GM19463 (cell line): ENCODE data around the gene PNMA6F.
"Not testable (repeated sequence)": the region's sequence is repeated elsewhere in the genome, so short reads cannot be mapped to it uniquely, and the experiment has no call there.

Source experiments
- ATAC-seq: cut with Tn5 transposase; IDR thresholded peaks from one replicate; pipeline ENCODE4 v1.9.1; 2021; ENCODE audit warnings: mild to moderate bottlenecking, moderate library complexity; ENCODE audit not compliant: unreplicated experiment

Gene PNMA6F

DNA sequence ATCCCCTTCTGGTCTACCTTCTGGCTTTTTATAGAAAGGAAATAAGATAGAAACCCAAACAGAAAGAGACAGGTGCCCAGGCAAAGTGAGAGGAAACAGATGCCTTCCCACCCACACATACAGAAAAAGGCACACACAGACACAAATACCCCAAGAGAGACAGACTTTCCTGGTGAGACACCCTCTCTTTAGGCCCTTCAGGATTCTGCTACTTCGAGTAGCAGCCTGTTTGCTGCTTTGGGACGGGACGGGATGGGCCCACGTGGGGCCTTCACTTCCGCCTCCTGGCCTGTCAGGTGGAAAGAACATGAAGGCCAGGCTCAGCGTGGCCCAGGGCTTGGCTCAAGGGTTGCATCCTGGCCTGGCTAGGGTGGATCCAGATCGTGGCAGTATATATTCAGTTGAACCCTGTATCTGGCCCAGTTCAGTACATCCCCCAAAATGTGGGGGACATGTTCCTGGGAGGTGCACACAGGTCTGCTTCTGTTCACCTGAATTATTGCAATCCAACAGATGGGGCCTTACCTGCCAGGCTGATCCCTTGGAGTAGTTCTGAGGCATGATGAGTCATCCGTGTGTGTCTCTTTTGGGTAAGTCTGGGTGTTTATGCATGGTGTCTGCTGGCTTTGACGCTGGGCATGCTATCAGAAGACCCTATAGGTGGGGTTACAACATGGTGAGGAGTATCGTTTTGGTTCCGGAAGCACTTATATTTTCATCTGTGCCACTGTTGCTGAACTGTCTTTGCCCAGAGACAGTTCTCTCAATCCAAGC lies 14.7 kb upstream of the PNMA6F start:
- ATAC-seq = peak; percentile 39

DNA sequence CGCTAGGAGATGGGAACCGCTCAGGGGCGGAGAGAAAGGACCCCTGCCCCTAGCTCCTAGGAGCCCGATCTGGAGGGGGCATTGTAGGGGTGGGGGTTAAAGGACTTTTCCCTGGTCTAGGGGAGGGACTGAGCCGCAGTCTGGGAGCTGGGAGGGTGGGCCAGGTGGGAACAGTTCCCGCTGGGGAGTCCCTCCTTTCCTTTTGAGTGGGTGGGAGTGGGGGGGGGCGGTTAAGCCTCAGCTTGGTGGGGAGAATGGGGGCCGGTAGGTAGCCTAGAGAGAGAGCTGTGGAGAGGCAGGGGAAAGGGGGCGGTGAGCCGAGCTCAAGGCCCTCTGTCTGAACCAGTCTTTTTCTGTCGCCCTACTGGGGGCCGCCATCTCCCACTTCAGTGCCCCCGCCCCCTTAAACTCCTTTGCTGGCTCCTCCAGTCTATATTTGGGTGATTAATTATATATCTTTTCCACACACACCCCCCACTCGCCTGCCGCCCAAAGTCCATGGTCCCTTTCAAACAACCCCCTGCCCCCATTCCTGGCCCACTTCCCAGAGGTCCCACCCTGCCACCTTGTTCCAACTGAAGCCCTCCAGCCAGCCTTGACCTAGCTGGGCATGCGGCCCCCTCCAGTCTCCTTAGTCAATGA lies 13.2 kb upstream of the PNMA6F start:
- ATAC-seq = no peak

DNA sequence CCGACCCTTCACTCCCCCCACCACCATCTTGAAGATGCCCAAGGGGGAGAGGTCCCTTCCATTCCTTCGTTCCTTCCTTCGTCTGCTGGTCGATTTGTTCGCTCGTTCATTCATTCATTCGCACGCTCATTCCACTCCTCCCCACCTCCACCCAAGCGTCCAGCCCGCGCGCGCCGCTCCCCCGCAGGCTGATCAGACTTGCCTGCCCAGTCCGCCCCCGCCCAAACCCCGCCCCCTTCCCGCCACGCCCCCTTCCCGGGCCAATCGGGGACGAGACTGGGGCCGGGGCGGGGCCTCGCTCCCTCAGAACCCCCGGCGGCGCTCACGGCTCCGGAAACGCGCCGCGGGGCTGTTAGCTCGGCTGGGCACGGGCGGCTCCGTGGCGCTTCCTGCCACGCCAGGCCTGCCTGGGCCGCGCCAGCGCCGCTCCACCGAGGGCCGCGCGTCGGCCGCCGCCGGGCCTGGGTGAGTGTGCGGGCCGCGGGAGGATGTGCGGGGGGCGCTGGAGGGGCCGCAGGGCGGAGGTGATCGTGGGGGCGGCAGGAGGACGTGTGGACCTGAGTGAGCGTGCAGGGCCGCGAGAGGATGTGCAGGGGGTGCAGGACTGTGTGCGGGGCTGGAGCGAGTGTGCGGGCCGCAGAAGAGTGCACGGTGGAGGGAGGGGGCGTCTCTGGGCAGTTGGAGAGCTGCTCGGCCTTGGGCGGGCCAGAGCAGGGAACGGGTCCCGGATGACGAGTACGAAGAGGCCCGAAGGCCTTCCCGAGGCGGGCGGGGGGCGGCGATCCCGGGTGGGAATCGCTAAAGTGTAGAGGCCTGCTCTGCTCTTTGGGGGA lies 12.5 kb upstream of the PNMA6F start, which contains the start of gene ZNF275:
Gene ZNF275 (plus strand): TSS at position 333 of the 833 bp plus-strand sequence. CDS start 2,527 bp downstream, outside the sequence.
- peak; percentile 82 for ATAC-seq

DNA sequence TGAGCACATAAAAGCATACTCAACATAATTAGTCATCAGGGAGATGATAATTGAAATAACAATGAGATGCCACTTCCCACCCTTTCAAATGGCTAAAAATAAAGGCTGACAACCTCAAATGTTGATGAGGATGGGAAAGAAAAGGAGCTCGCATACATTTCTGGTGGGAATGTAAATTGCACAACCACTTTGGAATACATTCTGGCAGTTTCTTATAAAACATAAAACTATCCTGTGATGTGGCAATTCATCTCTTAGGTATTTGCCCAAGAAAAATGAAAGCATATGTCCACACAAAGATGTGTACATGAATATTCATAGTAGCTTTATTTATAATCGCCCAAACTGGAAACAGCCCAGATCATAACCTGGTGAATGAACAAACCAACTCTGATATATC lies 11.7 kb upstream of the PNMA6F start:
- no peak for ATAC-seq

DNA sequence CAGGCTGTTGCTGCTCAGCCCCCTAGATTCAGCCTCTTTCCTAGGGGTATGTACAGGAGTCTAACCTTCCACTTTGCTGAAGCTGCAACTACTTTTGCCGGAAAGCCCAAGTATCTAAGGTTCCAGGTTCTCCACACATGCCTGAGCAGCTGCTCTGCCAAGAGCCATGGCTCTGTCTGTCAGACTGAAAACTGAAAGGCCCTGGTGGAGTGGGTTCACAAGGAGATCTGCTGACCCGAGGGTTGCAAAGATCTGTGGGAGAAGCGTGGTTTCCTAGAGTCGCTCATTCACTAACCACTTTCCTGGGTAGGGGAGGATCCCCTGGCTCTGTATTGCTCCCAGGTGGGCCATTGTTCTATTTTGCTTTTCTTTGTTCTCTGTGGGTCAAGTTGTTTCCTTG lies 6.0 kb upstream of the PNMA6F start:
- ATAC-seq = no peak

DNA sequence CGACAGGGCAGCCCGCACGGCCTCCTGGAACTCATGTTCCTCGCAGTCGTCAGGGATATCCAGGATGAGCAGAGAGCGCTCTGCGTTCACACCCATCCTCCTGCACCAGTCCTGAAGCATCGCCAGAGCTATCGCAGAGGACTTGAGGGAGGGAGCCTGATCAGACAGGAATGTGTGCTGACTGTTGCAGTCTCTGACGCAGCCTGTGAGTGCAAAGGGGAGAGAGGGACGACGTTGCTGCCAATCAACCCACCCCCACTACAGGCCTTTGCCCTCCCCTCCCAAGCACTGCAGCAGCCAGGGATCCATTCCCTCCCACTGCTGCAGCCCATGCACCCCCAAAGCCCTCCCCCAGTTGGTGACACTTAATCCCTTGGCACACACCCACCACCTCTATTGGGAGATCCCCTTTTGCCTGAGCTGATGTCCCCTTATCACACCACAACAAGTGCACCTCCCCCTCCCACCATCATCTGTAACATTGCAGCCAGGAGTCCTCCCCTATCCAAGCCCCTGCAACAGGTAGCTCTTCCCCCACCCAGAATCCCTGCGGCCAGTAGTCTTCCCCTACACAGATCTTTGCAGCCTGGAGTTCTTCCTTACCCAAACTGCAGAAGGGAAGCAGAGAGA lies 897 bp downstream of the PNMA6F start:
- ATAC-seq = no peak

DNA sequence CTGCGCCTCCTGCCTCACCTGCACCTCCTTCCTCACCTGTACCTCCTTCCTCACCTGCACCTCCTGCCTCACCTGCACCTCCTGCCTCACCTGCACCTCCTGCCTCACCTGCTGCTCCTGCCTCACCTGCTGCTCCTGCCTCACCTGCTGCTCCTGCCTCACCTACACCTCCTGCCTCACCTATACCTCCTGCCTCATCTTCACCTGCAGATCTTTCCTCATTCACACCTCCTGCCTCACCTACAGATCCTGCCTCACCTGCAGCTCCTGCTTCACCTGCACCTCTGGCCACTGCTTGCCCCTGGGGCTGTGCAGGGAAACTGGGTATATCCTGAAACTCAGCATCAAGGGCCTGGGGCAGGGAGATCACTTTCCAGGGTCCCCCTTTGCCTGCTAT lies 1.5 kb downstream of the PNMA6F start:
- ATAC-seq = not testable (repeated sequence)

DNA sequence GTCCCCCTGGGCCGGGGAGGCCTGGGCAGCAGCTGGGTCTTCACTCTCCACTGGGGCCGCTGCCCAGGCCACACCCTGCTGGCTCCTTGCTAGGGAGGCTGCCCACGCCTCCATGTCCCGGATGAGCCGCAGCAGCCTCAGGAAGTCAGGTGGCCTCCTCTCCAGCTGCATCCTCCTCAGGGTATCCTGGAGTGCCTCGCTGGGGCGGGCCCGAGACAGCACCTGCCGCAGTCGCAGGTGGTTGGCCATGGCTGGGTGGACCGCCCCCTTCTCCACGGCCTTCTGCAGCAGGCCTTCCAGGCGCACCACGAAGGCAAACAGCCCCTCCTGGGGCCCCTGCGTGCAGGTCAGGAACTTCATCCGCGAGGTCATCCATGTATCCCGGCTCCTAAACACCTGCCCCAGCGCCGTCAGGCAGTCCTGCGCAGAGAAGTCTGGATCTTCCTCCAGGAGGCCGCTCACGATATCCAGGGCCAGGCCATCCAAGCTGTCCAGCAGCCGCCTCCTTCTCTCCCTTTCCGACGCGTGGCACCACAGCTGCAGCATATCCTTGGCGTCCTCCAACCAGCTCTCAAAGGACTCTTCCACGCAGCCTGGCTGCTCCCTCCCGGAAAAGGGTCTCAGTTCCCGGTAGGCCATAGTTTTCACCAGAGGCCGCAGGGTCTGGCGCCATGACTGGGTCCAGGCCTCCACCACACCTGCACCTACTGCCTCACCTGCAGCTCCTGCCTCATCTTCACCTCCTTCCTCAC lies 2.1 kb downstream of the PNMA6F start:
- no peak for ATAC-seq

DNA sequence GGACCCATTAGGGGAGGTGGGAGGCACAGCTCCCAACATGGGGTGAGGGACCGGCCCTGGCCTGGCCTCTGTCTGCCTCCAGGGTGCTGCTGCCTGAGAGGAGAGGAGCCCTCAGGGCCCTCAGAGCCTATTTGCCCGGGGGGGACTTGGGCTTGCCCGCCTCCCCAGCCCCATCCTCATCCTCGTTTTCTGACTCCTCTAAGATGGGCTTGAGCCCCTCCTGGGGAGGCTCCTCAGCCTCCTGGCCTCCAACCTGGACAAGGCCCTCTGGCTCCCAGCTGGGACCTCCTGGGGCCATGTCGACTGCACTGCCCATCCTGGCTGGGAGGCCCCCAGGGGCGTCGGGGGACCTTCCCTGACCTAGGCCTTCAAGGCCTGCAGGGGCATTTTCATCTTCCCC lies 2.8 kb downstream of the PNMA6F start:
- ATAC-seq = no peak

DNA sequence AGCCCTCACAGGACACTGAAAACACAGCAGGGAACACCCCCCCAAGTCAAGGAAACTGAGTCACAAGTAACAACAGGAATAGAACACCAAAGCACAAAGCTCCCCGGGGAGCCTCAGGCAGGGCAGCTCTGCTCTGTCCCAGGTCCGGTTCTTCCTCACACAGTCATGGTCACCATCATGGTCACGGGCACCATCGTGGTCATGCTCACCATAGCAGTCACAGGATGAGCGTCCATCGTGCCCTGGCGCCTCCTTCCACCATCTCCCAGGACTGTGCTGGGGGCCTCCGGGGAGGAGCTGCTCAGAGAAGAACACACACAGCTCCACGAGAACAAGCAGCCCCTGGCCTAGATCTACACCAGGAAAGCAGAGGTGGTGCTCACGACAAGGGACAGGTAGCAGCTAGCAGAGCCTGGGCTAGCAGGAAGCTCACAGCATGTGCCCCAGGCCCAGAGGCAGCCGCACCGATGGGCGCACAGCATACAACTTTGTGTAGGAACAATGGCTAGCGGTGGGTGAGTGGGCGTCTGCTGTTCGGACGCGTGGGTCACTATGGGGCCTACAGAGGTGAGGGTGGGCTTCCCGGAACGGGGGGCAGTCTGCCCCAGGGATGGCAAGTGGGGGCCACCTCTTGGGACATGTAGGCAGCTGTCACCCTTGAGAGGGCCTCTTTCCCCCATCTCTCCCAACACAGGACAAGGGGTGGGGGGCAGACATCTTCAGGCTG lies 3.4 kb downstream of the PNMA6F start:
- no peak for ATAC-seq

DNA sequence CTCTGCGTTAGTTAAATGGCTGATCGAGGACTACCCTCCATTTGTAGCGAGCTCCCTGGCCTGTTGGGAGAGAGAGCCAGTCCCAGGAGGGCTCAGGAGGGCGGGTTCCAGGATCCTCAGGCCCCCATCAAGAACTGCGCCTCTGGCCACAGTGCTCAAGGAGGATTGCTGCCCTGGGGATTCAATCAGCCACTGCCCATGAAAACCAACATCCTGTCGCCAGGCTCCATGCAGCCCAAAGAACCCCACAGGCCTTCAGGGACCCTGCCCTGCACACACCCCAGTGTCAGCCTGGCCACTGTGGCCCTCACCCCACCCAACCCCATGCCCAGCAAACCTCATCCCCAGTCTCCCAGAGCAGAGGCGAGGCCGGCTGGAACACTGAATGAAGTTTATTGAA lies 4.3 kb downstream of the PNMA6F start:
- ATAC-seq = no peak

DNA sequence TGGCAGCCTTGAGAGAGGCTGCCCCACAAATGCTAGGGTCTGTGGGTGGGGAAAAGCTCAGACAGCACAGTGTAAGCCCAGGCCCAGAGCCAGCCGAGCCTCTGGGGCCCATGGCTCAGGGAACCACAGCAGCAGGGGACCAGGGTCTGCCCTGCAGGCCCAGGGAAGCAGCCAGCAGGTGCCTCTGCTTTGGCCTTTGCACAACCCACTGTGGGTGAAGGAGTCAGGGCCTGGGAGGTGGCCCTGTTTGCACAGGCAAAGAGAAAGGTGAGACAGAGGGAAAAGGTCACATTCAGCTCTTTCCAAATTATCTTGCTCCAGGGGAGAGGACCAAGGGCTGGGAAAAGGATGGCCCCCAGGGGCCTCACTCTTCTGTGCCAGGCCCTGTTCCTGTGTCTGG lies 8.7 kb downstream of the PNMA6F start:
- no peak for ATAC-seq

DNA sequence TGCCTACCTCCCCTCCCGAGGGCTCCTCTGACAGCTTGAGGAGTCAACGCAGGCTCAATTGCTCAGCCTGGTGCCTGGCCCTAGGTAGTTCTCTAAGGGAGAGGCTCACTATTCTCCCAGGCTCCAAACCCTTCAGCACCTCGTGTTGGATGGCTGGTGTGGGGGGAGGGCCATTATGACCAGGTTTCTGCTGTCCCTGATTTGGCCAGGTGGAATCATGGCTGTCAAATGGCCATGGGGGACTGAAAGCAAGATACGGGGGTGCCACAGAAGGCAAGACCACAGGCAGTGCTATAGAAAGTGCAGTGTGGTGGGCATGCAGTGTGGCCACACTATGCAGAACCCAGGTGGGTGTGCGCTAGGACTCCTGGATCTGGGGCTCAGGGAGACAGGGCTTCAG lies 9.5 kb downstream of the PNMA6F start:
- ATAC-seq = no peak

DNA sequence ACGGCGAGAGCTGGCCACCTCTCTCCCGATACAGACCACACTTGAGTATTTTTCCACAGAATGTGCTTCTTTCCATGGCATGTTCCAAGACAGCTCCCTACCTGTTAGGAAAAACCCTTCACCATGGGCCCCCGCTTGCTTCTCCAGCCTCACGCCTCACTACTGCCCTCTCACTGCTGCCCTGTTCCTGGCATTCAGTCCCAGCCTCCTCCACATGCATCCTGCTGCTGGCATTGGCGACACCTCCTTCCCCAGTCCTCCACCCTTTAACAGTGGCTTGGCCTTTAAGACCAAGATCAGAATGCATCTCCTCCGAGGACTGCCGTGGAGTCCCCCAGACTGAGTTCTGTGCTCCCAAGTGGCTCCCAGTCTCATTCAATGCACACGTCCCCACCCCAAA lies 10.7 kb downstream of the PNMA6F start:
- ATAC-seq = no peak

DNA sequence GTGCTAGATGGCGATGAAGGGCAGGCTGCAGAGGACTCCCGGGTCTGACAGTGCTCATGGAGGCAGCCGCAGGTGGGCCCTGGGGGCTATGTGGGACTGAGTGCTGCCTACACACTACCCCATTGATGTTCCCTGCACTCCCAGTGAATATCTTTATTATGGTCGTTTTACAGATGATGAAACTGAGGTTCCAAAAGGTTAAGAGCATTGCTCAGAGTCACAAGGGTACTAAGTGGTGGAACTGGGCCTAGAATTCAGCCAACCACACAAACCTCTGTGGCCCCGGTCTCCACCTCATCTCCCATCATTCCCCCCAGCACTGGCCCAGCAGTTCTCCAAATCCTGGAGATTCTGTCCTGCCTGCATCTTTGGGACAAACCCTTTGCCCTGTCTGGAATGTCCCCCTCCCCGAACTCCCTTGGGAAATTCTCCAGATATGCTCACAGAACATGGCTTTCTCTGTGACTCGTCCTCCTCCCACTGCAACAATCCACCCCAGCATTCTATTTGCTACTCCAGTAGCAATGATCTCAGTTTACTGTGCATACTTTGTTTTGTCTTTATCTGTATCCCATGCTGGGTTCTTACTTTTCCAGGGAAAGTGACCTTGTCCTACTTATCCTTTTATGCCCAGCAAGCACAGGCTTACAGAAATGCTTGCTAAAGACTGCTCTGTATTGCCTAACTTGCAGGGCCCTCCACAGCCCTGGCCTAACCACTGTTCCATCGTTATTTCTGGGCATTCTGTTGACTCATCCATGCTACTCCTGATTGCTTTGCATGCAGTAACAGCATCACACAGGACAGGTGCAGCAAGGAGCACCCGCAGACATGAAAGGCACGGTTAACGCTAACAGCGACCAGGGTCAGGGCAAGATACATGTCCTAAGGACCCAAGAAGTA lies 14.0 kb downstream of the PNMA6F start:
- no peak for ATAC-seq

DNA sequence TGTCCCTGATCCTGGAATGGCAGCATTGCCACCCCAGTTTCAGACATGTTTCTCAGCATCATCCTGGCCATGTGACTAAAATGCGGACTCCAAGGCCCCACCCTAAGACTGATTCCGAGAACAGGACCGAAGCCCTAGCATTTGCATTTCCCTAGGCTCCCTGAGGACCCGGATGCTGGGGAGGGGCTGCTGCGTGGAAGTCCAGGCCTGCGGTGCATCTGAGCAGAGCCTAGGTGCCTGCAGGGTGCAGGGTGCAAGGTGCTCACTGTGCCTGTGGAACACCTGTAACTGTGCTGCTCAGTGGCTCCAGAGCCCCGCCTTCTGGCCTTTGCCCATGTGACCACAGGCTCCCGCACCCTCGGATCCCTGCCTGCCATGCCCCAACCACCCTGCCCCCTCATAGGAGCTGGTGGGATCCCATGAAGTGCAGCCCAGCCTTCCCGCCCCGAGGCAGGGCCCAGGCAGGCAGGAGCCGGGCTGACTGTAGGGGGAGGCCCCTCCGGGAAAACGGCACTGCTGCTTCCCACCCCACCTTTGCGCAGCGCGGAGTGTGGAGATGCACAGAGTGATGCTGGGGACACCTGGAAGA lies 14.9 kb downstream of the PNMA6F start:
- ATAC-seq = no peak

DNA sequence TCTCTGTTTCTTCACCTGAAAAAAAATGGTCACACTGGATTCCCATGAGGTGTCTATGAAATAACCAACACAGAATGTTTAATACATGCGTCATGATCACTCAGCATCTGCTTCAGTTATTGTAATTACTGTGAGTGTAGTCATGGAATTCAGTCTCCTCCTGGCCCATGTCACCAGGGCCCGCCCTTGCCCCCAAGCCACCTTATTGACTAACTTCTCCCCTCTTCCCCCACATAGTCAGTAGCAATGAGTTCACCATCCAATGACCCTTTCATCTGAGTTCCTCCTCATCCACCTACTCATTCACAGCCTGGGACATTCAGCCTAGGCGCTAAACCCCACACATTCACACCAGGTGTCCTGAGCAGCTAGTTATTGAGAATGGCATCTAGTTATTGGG lies 15.6 kb downstream of the PNMA6F start:
- no peak for ATAC-seq

DNA sequence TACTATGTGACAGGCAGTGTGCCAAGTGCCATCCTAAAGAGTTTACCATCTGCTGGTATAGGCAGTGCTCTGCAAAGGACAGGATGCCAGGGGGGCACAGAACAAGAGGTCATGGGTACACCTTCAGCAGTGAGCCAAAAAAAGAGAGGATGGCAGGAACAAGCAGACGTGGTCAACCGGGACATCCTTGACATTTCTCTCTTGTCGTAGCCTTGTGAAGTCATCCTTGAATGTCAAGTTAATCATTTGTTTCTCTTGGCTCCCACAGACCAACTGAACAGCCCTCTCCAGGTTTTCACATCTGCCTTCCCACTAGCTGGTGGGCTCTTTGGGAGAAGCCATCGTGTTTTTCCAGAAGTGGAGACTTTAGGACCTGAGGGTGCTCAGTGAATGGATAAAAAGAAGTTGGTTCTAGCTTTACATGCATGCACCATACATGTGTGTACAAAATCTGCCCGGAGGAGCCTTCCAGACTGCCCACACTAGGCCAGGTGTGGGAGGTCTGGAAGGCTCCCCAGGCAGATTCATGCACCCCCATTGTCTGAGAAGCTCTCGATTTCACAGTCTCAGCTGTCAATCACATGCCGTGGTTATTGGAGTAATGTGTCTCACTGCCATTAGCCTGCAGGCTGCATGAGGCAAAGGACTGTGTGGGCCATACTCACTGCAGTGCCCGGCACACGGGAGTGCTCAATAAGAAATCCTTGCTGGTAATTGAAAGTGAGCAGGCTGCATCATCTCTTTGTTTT lies 16.4 kb downstream of the PNMA6F start:
- peak; percentile 54 for ATAC-seq
